SJSA1 (cell line): Measurements from ENCODE around the gene HPS5. TPM values are rescaled to one million over a fixed set of nuclear protein-coding genes. Genes with fewer than 3 reads are reported as not detected.

ENCODE experiments used
- total RNA-seq: library from RNA; depleted of rRNA; stranded (reverse); fragments of >200 nt; shearing (Covaris generic); gene quantifications from 2 replicates; pipeline ENCODE4 v1.2.3, GENCODE V29; 2014; rRNA removed

HPS5 gene
- total RNA-seq, 1 experiment from 2014 or later: 67.5 TPM

Other genes starting within 250 kb of the HPS5 start
- gene SAAL1, start 216.1 kb downstream of the HPS5 start, total RNA-seq: 47.7 and 50.9 TPM in 2 replicates
- not detected in 2 replicates for gene MRGPRX3, start 189.6 kb downstream of the HPS5 start, total RNA-seq
- gene MRGPRX4, start 149.3 kb downstream of the HPS5 start, total RNA-seq: not detected in 2 replicates
- gene SAA4, start 85.3 kb downstream of the HPS5 start, total RNA-seq: not detected in 2 replicates
- not detected in 2 replicates for gene SAA2, start 73.5 kb downstream of the HPS5 start, total RNA-seq
- not detected in 2 replicates for gene SAA1, start 55.9 kb downstream of the HPS5 start, total RNA-seq
- gene GTF2H1, start 427 bp upstream of the HPS5 start, total RNA-seq: 93.8 and 121 TPM in 2 replicates
- 758 and 913 TPM in 2 replicates for gene LDHA, start 72.4 kb upstream of the HPS5 start, total RNA-seq
- gene LDHC, start 90.2 kb upstream of the HPS5 start, total RNA-seq: 0.08 TPM in 1 of 2 replicates, not detected in the other
- gene LDHAL6A, start 133.7 kb upstream of the HPS5 start, total RNA-seq: not detected in 2 replicates
- gene TSG101, start 204.8 kb upstream of the HPS5 start, total RNA-seq: 27.3 and 55.9 TPM in 2 replicates